Temporal lobe (tissue), 2 donors: Measurements from ENCODE around the gene DDX28. TPM values are rescaled to one million over a fixed set of nuclear protein-coding genes. Genes with fewer than 3 reads are reported as not detected.

Experiments
- small RNA-seq: library from RNA; depleted of rRNA; stranded (forward); fragments of <200 nt; gene quantifications from one replicate; pipeline ENCODE3, GENCODE V24; 2014; ENCODE audit warnings: low replicate concordance
- total RNA-seq: library from RNA; depleted of rRNA; stranded (reverse); fragments of >200 nt; gene quantifications from one replicate; pipeline ENCODE4 v1.2.3, GENCODE V29; 2014

DDX28 gene
- total RNA-seq, 1 donor from 2014 or later: 6.4 TPM

Small RNA genes within 50 kb of the gene (small RNA-seq; reads per million reads assigned to genes)
- gene RNU6-359P: not detected

Other genes starting within 250 kb of the DDX28 start
- 3.9 TPM for gene RANBP10, start 216.7 kb downstream of the DDX28 start, total RNA-seq
- gene TSNAXIP1, start 216.3 kb downstream of the DDX28 start, total RNA-seq: 3.0 TPM
- 16.7 TPM for gene THAP11, start 180.9 kb downstream of the DDX28 start, total RNA-seq
- 58.8 TPM for gene NUTF2, start 176.3 kb downstream of the DDX28 start, total RNA-seq
- 23.8 TPM for gene CENPT, start 175.5 kb downstream of the DDX28 start, total RNA-seq
- gene EDC4, start 150.2 kb downstream of the DDX28 start, total RNA-seq: 51.9 TPM
- not detected for gene NRN1L, start 138.3 kb downstream of the DDX28 start, total RNA-seq
- gene PSKH1, start 130.0 kb downstream of the DDX28 start, total RNA-seq: 5.9 TPM
- 3.4 TPM for gene CTRL, start 91.4 kb downstream of the DDX28 start, total RNA-seq
- 11.3 TPM for gene PSMB10, start 86.4 kb downstream of the DDX28 start, total RNA-seq
- 1.2 TPM for gene LCAT, start 79.1 kb downstream of the DDX28 start, total RNA-seq
- gene SLC12A4, start 54.6 kb downstream of the DDX28 start, total RNA-seq: 5.4 TPM
- gene DPEP3, start 42.7 kb downstream of the DDX28 start, total RNA-seq: 0.25 TPM
- gene DPEP2, start 23.7 kb downstream of the DDX28 start, total RNA-seq: 0.98 TPM
- not detected for gene DPEP2NB, start 7.3 kb downstream of the DDX28 start, total RNA-seq
- 8.4 TPM for gene DUS2, start 52 bp upstream of the DDX28 start, total RNA-seq
- 15.2 TPM for gene NFATC3, start 62.1 kb upstream of the DDX28 start, total RNA-seq
- not detected for gene ESRP2, start 212.9 kb upstream of the DDX28 start, total RNA-seq
- gene PLA2G15, start 222.1 kb upstream of the DDX28 start, total RNA-seq: 16.0 TPM
- 11.3 TPM for gene SLC7A6, start 241.3 kb upstream of the DDX28 start, total RNA-seq